ENCODE results near the gene PPARD. TPM values are rescaled to one million over a fixed set of nuclear protein-coding genes. Genes with fewer than 3 reads are reported as not detected.
"Not testable (repeated sequence)": the region's sequence is repeated elsewhere in the genome, so short reads cannot be mapped to it uniquely, and the experiment has no call there.

PPARD gene
- polyA plus RNA-seq, 1 experiment: 40.9 TPM

- Histone ChIP-seq H3K4me3 (ENCODE audit: low read depth, low read length) (no peak overlapping the region), H3K27me3 (ENCODE audit: control insufficient read depth, insufficient read depth, low read length) (no peaks in the 10 kb centered on the region), H3K36me3 (ENCODE audit: control insufficient read depth, insufficient read depth, low read length) (peaks cover 25% of the 10 kb centered on the region)
- TF ChIP-seq, protein P1, sequence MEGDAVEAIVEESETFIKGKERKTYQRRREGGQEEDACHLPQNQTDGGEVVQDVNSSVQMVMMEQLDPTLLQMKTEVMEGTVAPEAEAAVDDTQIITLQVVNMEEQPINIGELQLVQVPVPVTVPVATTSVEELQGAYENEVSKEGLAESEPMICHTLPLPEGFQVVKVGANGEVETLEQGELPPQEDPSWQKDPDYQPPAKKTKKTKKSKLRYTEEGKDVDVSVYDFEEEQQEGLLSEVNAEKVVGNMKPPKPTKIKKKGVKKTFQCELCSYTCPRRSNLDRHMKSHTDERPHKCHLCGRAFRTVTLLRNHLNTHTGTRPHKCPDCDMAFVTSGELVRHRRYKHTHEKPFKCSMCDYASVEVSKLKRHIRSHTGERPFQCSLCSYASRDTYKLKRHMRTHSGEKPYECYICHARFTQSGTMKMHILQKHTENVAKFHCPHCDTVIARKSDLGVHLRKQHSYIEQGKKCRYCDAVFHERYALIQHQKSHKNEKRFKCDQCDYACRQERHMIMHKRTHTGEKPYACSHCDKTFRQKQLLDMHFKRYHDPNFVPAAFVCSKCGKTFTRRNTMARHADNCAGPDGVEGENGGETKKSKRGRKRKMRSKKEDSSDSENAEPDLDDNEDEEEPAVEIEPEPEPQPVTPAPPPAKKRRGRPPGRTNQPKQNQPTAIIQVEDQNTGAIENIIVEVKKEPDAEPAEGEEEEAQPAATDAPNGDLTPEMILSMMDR (IDR thresholded peaks at IDR 0.05; ENCODE audit: insufficient read depth, low read depth, low read length): no peak
- ChIA-PET CTCF (interaction anchor here (0.5 to 5.9 kb wide), 9 partner anchors 9 to 219 kb away, joined by 3 to 34 read pairs (median 3); partner anchors contain the start of gene PPARD), POLR2A (no interaction called here)
- no peak for DNase-seq (ENCODE audit: low read depth)
These were observed 86.2 kb downstream of the PPARD start for GRCh38 chr6:35428421-35429149.

DNA sequence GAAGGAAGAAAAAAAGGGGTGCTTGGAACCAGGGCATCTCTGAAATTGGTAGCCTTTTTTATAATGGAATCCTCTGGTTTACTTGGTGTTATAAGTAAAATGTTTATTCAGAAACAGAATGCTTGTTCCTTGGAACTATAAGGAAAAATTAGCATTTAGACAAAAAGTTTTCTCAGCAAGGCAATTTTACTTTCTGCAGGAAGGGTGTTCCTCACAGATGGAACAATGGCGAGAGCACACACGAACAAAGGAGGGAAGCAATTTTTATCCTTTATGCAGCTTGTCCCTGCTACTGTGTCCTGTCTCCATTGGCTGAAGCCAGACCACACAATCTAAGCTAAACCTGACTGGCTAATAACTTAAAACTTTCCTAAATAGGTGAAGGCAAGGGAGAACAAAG, 87.1 kb downstream of the PPARD start:
- POLR2A ChIA-PET: no interaction called here
- TF ChIP-seq, protein P1 (IDR thresholded peaks at IDR 0.05; ENCODE audit: insufficient read depth, low read depth, low read length): no peak
- H3K4me3 ChIP-seq (ENCODE audit: low read depth, low read length): no peak overlapping the region
- H3K27me3 ChIP-seq (ENCODE audit: control insufficient read depth, insufficient read depth, low read length): no peaks in the 10 kb centered on the region
- peaks cover 17% of the 10 kb centered on the region for H3K36me3 ChIP-seq (ENCODE audit: control insufficient read depth, insufficient read depth, low read length)
- DNase-seq (ENCODE audit: low read depth): no peak
- CTCF ChIA-PET: interaction anchor here (1.3 kb wide), 1 partner anchor 20 kb away, joined by 3 read pairs; no protein-coding TSS in a partner anchor

DNA sequence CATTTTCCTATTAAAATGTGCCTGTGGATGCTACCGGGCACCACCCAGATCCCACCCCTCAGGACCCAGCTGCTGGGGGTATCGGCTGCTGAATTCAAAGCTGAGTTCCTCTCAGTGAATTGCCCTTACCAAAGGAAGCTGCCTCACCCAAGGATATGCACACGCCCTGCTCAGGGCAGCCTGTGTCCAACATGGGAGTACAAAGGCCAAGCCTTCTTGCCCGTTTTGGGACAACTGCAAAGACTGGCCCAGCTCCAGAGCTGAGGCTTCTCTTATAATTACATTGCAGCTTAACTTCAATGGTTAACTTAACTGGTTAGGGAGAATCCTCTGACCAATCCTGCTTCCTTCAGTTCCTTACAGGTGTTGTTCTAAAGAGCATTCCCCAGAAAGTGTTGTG, 89.9 kb downstream of the PPARD start:
- ChIA-PET POLR2A (no interaction called here), CTCF (interaction anchor here (1.2 kb wide), 1 partner anchor 17 kb away, joined by 4 read pairs; no protein-coding TSS in a partner anchor)
- no peak for DNase-seq (ENCODE audit: low read depth)
- no peak overlapping the region for H3K4me3 ChIP-seq (ENCODE audit: low read depth, low read length)
- H3K36me3 ChIP-seq (ENCODE audit: control insufficient read depth, insufficient read depth, low read length): peaks cover 3% of the 10 kb centered on the region
- TF ChIP-seq, protein P1 (IDR thresholded peaks at IDR 0.05; ENCODE audit: insufficient read depth, low read depth, low read length): no peak
- no peaks in the 10 kb centered on the region for H3K27me3 ChIP-seq (ENCODE audit: control insufficient read depth, insufficient read depth, low read length)

DNA sequence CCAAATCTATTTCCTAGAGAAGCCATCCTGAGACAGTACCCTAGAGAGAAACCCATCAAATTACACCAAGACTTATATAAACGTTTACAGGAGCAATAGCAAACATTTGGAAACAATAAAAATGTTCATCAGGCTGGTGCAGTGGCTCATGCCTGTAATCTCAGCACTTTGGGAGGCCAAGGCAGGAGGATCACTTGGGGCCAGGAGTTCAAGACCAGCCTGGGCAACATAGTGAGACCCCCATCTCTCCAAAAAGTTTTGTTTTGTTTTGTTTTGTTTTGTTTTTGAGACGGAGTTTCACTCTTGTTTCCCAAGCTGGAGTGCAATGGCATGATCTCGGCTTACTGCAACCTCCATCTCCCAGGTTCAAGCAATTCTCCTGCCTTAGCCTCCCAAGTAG, 90.3 kb downstream of the PPARD start:
- H3K27me3 ChIP-seq (ENCODE audit: control insufficient read depth, insufficient read depth, low read length); DNase-seq (ENCODE audit: low read depth); H3K4me3 ChIP-seq (ENCODE audit: low read depth, low read length); H3K36me3 ChIP-seq (ENCODE audit: control insufficient read depth, insufficient read depth, low read length); POLR2A ChIA-PET: not testable (repeated sequence)
- CTCF ChIA-PET: interaction anchor here (1.2 to 1.9 kb wide), 2 partner anchors 13 to 17 kb away, joined by 4 read pairs; no protein-coding TSS in a partner anchor

GRCh38 chr6:35435074-35435837, 92.9 kb downstream of the PPARD start:
- no peaks in the 10 kb centered on the region for H3K36me3 ChIP-seq (ENCODE audit: control insufficient read depth, insufficient read depth, low read length)
- no peak overlapping the region for H3K4me3 ChIP-seq (ENCODE audit: low read depth, low read length)
- no peaks in the 10 kb centered on the region for H3K27me3 ChIP-seq (ENCODE audit: control insufficient read depth, insufficient read depth, low read length)
- CTCF ChIA-PET: interaction anchor here (0.7 to 4.2 kb wide), 4 partner anchors 9 to 30 kb away, joined by 3 to 24 read pairs (median 3); no protein-coding TSS in a partner anchor
- no peak for DNase-seq (ENCODE audit: low read depth)
- TF ChIP-seq, protein P1 (IDR thresholded peaks at IDR 0.05; ENCODE audit: insufficient read depth, low read depth, low read length): no peak
- POLR2A ChIA-PET: no interaction called here

Data from BJ (cell line).